HG03439 (cell line): ENCODE results near the gene CCR7.
A peak's percentile ranks its signal among the peaks of the same experiment; 100 is the strongest.

Experiments used
- ATAC-seq: cut with Tn5 transposase; IDR thresholded peaks from one replicate; pipeline ENCODE4 v1.9.1; 2021; ENCODE audit warnings: mild to moderate bottlenecking, moderate library complexity; ENCODE audit not compliant: unreplicated experiment

Gene CCR7, protein sequence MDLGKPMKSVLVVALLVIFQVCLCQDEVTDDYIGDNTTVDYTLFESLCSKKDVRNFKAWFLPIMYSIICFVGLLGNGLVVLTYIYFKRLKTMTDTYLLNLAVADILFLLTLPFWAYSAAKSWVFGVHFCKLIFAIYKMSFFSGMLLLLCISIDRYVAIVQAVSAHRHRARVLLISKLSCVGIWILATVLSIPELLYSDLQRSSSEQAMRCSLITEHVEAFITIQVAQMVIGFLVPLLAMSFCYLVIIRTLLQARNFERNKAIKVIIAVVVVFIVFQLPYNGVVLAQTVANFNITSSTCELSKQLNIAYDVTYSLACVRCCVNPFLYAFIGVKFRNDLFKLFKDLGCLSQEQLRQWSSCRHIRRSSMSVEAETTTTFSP

DNA sequence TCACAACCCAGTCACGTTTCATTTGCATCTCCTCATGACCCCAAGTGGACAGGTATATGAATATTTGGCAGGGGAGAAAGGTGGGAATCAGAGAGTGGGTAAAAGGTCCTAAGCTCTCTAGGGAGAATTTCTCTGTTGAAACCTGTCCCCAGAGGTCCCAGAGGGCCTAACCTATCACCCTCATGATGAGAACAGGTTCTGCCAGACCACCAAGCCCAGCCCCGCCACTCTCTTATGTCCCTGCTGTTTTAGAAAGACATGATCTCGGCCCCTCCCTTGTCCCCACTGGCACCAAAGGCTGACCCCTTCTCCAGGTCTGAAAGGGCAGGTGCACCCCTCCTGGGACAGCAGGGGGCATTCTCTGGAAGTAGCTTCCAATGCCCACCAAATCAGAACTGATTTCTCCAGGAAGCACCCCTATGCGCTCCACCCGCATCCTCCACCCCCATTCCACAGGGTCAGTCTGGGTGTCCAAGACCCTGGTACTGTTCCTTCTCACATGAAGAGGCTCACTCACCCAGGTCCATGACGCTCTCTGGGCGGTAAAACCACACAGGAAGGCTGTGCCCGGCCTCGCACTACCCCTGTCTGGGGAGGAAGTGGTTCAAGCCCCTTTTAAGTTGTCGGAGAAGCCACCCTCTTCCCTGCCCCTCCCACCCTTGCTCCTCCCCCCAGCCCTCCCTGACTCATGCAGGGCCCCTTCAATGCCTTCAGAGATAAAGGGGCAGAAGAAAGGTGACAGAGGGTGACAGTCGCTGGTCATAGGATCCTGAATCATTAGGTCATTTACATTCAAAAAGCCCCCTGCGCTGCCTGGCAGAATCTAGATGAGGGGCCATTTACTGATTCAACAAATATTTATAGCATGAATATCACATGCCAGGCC is at the start of gene CCR7:
Gene CCR7 (minus strand): TSS at position 590 of the 886 bp plus-strand sequence. CDS start 63 bp downstream, at position 527.
- ATAC-seq, result no peak

DNA sequence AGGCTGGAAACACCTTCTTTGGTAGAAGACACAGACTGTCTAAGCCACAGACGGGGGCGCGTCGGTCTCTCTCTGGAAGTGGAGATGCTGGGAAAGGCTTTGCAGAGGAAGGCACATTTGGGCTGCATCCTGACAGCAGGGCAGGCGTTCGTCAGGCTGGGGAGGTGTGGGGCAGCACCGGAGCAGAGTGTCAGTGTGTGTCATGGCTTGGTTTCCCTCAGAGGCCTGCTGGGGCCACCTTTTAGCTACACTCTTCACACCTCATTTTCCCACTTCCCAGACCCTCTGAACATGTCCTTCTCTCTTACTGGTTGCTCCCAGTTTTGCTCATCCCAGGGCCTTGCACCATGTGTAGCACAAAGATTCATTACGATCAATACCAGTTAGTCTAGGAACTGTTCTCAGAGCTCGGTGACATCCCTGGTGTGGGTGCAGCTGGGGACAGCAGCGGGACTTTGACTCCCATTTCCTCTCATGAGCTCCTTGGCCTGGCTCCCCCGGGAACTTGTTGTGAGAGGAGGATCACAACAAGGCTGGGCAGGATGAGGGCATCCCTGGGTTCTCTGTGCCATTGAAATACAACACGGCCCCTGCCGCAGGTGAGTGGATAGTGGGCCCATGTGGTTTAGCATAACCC is 49.3 kb upstream of the CCR7 start:
- ATAC-seq, result peak; percentile 12

DNA sequence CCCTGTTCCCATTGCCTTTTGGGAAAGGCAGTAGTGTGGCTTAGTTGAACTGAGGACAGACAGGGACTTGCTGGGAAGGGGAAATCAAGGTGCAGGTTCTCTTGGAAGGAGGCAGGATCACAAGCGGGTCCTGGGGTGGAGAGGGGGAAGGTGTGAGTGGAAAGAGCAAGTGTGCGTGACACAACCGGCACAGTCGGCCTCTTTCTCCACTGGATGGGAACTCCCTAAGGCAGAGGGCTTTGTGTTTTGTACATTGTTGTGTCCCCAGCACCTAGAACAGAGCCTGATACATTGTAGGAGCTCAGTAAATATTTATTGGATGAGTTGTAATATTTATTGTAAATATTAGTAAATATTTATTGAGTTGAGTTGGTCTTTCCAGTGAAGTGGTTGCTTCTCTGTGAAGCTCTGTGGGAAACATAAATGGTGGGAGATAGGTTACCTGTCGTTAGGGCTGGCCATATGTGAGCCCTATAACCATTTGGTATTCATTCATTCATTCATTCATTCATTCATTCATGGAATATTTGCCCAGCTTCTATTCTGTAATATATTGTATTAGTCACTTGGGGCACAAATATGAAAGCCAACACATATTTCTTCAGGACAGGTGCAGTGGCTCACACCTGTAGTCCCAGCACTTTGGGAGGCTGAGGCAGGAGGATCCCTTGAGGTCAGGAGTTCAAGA is 48.3 kb upstream of the CCR7 start:
- no peak for ATAC-seq

DNA sequence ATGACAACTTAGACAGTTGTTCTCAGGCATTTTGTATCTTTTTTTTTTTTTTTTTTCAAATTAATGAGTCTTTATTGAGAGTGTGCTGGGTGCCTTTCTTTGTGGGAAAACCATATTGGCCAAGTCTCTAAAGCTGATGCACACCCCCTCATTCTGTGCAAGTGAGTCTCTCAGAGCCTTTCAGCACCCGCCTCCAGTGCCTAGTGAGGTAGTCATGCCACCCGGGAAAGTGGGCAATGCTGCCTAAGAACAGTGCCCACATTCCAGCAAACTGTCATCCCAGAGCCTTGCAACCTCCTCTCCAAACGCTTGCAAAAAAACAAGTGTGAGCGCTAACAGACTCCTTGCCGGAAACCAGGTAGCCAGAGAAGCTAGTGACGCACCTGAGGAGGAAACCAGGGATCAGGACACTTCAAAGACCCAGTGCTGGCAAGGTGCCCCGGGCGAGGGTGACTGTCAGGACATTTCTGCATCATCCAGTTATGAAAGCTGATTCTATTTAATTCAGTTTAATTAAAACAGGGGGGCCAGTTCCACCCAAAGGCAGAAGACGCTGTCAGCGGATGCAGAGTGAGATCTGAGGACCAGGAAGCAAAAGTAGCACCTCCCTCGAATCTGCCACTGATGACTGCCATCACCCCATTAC is 47.5 kb upstream of the CCR7 start:
- ATAC-seq, result no peak

DNA sequence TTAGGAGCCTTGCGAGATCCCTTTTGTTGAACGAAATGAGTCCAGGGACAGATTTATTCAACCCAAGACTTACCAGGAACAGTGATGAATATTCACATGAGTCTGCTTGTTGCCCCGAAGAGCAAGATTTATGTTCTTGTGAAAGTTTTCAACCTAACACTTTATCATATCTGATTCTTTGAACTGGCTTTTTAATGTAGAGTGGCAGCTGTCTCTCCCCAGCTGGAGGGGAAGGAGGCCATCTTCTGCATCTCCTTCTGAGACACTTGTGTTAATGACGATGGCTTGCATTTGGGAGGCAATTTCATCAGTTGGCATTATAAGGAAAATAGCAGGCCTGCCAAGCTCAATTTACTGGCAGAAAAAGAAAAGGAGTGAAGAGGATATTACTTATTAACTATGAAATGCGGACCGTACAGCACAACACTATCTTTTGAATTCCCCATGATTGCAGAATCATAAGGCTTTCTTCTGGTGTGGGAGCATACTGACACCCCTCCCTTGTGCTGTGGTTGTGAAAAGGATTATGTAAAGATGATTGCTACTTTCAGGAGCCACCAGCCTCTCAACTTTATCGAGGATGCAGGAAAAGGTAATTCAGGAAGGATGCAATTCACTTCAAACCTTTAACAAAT is 46.7 kb upstream of the CCR7 start:
- no peak for ATAC-seq

DNA sequence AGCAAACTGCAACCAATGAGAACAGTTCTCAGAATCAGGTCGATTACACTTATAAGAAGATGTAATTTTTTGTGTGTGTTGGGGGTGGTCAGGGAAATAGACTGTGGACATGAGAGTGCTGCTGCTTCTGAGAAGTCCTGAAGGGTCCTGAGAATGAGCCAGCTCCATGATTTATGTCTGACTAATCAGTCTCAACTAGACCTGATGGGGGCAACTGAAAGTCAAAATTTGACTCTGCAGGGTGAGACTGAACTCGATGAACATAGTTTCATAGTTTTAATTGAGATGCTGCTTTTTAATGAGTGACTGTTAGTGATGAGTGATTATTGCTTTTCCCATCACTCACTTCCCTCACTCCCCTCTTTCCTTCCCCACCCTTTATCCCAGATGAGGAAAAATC is 45.1 kb upstream of the CCR7 start:
- no peak for ATAC-seq

DNA sequence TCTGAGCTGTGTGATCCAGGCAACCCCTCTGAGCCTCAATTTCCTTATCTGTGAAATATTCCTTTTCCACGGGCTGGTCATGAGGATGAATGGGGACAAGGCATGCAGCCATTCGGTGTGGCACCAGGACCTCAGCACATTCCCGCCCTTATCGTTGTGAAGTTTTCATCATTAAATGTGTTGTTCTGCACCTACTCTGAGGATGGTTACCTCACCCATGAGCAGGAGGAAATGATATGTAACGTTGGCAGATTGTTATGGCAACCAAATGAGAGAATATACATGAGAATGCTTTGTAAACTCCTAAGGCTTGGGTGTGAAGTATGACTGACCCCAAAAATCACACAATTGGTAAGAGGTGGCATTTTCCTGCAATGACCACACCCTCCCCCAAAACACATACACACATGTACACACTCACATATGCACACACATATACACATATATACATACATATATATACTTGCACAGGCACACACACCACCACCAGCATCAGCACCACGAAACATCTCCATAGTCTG is 42.8 kb upstream of the CCR7 start:
- ATAC-seq, result no peak

DNA sequence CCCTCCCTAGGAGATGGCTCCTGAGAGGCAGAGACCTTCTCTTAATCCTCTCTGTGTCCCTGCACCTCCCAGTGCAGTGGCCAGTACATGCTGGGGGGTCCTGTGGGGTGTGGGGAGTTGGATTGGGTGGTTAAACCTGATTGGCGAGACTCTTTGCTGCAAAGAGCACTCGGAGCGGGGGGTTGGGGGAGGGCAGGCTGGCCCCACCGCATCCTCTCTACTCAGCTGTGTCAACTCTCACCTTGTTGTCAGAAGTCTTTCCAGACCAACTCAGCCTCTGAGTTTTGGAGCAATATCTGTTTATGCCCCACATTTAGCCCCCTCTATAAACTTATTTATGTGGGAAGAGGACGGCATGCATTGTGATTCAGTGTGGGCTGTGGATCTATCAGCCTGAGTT is 42.4 kb upstream of the CCR7 start:
- ATAC-seq, result no peak

DNA sequence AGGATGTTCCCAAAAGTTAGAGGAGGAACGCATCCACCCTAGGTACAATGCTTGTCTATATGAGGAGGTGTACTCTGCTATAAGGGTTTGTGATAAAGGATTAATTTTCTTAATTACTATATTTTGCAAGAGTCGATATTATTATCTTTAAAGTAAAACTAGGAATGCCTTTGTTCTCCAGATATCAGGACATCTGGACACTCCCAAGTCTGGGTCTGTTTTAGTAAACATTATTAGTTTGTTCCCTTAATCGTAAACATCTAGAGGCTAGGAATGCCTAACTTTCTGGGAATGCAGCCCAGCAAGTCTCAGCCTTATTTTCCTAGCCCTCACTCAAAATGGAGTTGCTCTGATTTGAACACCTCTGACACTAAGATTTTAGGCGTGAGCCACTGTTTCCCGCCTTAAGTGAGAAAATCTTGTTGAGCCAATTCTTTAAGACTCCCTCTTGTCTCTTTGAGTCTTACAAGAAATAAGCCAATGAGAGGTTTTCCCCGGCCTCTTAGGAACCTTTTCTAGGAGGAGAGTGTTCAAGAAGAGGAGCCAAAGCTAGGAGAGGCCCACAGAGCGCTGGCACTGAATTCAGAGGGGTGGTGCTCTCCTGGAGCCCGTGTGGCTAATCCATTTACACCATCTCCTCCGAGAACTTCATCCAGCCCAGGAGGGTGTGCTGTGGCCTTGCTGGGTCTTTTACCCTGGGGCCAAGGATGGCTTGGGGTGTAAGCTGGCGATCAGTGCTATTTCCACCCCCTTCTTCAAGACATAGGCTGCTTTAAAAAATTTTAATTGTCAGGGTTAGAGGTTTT is 41.5 kb upstream of the CCR7 start:
- no peak for ATAC-seq

DNA sequence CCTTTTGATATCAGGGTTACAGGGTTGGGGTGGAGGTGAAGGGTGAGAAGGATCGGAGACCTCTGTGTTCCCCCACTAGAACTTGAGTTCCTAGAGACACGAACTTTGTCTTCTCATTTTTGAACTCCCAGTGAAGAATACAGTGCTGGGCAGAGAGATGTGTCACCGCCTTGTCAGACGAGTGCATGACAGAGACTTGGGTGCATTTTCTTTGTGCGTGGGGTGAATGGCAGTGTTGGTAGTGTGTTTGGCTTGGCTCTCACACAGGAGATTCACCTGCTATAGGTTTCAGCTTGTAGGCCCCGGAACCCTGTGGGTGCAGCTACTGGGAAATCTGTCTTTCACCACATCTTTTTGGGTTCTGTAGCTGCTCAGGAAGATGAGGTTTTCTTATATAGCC is 40.0 kb upstream of the CCR7 start:
- ATAC-seq, result no peak

DNA sequence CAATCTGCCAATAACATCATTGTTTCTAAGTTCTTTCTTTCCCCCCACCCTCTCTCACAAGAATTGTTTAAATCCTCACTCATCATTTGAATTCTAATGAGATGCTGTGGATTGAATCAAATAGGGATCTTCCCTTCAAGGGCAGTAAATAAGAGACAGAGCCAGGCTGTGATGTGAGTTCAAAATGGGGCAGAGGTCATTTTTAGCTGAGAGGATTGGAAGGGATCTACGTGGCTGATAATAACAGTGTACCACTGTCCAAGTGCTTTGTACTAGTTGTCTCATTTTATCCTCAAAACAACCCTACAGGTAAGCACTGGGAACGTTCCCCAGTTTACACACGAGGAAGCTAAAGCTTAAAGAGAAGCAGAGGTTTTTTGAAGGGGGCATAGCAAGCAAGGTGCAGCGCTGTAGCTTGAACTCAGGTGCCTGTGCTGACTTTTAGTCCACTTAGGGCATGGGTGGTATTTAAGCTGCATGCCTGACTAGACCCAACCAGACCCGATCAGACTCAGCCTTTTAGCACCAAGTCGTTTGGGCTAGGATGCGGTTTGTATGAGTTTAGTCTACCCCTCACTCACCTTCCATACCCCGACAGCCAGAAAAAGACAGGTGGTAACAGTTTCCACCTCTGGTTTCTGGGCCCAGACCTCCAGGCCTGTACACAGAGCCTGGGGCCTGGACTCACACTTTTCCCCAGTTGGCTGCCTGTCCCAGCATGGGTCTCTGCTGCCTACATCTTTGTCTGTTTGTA is 39.2 kb upstream of the CCR7 start:
- no peak for ATAC-seq

DNA sequence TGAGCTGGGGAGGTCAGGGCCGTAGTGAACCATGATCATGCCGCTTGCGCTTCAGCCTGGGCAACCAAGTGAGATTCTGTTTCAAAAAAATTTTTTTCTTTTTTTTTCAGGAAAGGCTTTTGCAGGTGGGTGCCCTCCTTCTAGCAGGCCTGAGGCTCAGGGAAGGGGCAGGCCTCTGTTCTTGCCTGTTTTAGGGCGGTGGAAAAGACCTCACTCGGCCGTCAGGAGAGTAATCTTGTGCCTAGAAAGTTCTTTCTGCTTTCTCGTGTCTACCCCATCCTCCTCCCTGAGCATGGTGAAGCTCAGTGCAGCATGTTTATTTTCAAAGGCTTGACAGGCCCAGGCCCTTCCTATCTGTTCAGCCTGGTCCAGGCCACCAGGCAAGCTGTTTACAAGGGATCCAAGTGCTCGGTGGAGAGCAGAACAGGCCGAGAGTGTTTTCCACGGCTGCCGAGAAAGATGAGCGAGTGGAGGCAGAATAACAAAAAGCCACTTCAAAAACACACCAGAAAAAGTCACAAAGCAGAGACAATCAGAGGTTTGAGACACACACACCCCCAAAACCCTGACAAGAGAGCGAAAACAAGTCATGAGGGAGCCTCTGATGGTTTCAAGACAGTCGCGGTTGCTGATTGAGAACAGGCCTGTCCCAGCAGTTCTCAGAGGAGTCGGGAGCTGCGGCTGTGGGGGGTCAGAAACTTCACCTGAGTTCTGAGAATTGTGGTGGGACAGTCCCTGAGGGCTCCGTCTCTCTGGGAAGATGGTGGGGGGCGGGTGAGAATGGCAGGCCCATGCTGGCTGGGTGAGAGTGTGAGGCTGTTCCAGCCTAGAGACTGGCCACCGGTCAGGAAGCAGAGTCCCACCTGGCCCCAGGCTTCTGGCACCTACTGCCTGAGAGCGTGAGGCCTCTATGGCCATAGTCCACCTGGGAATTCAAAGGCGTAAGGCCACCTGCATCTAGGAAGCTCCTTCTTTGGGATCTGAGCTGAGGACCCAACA is 37.5 kb upstream of the CCR7 start:
- no peak for ATAC-seq

DNA sequence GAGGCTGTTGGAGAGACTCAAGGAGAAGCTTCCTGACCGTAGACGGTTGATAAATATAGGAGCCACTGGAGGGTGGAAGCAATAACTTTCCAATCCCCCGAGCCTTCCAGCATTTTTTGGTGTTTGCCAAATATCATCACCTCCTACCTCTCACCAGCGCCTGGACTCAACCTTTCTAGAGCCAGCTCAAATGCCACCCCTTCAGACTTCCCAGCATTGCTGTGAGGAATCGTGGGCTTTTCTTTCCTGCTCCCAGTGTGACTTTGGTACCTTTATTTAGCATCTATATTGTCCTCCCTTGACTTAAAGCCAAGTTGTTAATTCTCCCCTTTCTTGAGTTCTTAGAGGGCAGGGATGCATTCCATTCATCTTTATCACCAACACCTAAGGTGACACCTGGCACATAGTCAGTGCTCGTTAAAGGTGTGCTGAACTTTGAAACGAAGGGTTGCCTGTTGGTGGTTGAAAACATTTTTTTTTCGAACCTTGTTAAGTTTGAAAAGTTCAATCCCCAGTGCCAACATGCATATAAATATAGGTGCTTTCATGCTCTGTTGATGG is 35.3 kb upstream of the CCR7 start:
- no peak for ATAC-seq

DNA sequence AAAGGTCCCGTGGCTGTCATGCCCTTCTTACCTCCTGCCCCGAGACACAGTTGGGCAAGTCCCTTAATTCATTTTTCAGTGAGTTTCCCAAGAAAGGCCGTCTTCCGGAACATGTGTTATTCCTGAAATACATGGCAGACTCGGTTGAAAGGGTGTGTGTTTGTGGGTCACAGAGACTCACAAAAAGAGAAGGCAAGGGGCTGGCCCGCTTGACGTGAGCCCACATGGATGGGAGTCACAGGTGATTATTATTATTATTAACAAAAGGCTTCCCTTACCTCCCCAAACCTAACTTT is 34.1 kb upstream of the CCR7 start:
- ATAC-seq, result no peak

DNA sequence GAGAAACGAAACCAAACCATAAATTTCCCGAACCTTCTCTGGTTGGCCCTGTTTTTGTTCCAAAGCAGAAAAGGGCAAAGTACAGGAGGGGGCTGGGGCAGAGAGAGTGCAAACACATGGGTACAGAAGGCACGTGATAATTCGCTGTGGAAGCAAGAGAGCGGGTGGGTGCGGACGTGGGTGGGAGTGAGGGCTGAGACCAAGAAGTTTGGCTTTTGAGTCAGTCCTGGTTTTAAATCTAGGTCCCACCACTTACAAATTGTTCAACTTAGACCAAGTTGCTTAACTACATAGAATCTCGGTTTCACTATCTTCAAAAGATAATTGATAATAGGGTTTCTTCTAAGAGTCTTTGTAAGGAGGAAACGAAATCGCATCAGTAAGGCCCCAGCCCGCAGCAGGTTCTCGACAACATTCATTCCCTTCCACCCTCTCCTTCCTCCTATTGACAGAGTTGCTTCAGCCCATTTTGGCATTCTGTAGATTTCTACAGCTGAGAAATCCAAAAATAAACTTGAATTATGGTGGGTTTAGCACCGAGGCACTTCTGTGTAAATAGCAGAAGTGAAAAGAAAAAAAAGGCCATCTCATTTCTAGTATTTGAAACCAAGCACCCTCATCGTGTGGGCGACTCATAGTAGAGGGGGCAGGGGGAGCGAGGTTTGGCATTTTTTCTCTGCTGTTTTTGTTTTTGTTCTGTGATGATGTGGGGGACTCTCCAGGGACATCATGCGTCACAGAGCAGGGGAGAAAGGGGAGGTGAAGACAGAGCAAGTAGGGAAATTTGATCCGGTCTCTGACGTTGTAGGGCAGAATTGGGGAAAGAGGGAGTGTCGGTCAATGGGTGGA is 33.6 kb upstream of the CCR7 start:
- ATAC-seq, result peak; percentile 62

DNA sequence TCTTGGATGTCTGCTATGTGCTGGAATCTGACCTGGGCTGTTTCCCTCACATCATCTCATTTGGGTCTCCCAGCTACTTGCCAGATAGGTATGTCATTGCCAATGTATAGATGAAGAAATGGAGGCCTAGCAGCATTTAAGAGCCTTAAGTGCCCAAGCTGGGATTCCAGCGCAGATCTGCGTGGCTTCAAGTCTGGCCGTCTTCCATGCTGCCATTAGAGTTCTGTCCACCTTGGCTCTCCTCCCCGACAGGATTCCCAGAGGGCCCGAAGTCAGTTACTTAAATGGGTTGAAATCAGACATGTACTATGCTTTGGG is 33.0 kb upstream of the CCR7 start:
- ATAC-seq, result no peak
